Superior temporal gyrus (tissue), 1 donor: ENCODE data around the gene PMEPA1.

Source experiments
- DNase-seq: peaks from one replicate; pipeline ENCODE4 v3.0.0-alpha.2; 2016; ENCODE audit errors: extremely low spot score

PMEPA1 gene, protein sequence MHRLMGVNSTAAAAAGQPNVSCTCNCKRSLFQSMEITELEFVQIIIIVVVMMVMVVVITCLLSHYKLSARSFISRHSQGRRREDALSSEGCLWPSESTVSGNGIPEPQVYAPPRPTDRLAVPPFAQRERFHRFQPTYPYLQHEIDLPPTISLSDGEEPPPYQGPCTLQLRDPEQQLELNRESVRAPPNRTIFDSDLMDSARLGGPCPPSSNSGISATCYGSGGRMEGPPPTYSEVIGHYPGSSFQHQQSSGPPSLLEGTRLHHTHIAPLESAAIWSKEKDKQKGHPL

GRCh38 chr20:57709823-57710799 is at the start of gene PMEPA1:
PMEPA1 (minus strand) TSS chr20:57710015; CDS start chr20:57709582, 433 bp downstream.
- peak; percentile 84 for DNase-seq

GRCh38 chr20:57757767-57758166 is 48.0 kb upstream of the PMEPA1 start:
- no peak for DNase-seq

- DNase-seq, result no peak
Measured at GRCh38 chr20:57756921-57757320, 47.1 kb upstream of the PMEPA1 start.

- peak; percentile 29 for DNase-seq
Measured at GRCh38 chr20:57756213-57756612, 46.4 kb upstream of the PMEPA1 start.

DNA sequence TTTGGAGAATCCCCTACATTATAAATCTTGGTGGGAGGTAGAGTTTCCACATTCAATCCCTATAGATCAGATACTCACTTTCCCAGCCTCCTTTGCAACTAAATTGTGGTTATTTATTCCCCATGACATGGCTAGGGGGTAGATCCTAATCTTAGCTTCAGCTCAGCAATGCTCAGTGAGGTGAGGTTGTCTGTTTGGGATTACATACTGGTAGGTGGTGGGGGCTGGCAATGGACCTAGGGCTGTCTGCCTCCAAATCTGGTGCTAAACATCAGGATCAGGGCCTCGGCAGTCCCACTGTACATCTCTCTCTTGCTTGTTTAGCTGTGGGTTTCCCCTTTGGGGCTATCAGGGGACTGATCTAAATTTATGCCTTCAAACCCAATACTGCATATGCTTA is 45.8 kb upstream of the PMEPA1 start:
- DNase-seq, result no peak

DNA sequence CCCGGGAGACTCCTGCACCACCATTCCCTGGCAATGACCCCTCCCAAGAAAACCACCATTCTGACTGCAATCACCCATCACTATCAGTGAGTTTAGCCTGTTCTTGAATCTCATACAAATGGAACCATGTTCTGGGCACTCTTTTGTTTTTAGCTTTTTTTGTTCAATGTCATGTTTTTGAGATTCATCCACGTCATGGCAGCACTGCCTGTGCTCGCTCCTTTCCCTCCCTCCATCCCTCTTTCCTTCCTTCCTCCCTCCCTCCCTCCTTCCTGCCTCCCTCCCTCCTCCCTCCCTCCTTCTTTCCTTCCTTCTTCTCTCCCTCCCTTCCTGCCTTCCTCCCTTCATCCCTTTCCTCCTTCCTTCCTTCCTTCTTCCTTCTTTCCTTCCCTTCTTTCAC is 44.4 kb upstream of the PMEPA1 start:
- no peak for DNase-seq

- DNase-seq, result no peak
Measured at GRCh38 chr20:57753332-57754164, 43.7 kb upstream of the PMEPA1 start.

DNA sequence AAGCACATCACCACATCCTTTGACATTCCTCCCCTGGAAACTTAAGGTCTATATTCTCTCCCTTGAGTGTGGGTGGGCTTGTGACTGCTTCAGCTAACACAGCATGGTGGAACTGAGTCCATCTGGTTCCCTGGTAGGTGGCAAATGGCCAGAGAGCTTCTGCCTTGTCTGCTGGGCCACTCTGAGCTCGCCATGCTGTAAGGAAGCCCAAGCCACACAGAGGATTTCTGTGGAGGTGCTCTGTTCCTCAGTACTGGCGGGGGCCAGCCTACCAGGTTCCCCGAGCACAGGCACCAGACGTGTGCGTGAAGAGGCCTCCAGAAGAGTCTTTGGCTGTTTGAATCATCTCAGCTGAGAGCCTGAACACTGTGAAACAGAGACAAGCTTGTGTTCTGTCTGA is 41.6 kb upstream of the PMEPA1 start:
- DNase-seq, result no peak

DNA sequence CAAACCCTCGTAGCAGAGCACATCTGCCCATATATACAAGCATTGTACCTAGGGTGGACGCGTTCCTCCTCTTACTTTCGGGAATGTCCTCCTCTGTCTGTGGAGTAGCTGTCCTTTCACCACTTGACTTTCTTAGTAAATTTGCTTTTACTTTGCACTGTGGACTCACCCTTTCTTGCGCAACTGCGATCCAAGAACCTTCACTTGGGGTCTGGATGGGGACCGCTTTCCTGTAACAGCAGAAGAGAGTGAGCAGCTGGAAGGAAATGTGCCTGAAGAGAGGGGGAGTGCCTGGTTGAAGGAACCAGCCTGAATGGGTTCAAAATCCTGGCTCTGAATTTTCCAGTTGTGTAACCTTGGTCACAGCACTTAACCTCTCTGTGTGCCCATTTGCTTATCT is 40.1 kb upstream of the PMEPA1 start:
- DNase-seq, result no peak

DNA sequence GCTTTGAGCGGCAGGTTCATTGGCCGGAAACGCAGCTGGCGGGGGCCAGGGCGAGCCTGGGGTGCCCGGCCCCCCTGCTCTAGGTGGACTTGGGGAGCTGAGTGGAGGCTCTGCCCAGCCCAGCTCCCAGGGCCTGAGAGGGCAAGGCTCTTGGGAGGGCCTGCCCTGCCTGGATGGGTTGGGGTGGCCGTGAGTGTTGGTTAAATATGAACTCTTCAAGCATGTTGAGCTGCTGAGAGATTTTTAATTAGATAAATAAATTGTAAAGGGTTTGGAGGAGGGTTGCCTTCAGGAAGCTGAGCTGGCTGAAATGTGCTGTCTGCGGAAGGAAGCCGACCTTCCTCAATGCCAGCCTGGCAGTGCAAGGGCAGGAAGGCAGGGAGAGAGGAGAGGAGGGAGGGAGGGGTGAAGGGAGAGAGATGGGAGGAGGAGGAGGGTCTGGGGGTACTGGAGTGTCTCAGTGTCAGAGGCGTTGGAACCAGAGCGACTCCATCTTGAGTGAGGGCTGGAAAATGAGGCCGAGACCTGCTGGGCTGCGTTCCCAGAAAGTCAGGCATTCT is 39.4 kb upstream of the PMEPA1 start:
- DNase-seq, result no peak

DNA sequence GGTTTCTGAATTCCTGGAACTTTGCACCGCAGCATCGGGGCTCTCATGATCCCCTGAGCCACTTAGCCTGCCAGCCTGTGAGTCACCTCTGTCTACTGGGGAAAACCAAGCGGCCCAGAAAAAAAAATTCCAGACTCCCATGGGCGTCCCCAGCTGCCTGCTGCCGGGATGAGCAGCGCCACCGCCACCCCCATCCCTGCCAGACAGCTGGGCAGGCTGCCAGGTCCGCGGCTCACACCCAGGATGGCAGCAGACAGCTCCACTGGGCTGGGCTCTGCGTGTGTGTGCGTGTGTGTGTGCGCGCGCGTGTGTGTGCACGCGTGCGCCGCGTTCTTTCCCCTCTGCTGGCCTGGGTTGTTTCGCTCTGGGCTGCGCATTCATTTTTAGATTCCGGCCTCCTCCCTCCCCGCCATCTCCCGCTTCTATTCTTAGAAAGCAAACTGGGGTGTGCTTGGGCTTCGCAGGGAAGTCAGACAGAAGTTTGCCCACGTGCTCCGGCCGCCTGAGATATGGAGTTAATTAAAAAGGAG is 38.9 kb upstream of the PMEPA1 start:
- DNase-seq, result peak; percentile 76

DNA sequence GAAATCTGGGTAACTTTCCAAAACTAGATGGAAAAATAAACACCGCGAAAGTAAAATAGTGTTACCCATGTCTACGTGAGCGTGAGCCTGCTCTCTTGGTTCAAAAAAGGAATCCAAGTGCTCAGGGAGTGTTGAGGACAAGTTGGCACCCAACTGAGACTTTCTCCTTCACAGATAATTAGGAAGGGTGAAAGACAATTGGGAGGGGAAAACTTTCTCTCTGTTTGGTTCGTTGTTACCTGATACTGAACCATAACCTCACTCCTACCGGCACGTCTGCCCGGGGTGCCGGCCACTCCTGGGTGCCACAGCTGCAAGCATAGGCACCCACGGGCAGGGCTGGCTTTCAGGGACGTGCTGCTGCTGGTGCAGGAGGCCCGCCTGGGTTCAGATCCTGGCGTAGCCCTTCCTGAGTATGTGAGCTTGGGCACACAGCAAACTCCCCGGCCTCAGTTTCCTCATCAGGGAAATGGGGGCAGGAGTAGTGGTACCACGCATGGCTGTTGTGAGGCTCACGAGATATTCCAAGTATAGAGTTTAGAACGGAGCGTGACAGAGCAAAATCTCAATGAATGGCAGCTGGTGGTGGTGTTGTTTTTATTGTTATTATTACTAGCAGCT is 38.2 kb upstream of the PMEPA1 start:
- no peak for DNase-seq

GRCh38 chr20:57746832-57747404 is 37.1 kb upstream of the PMEPA1 start:
- no peak for DNase-seq

DNA sequence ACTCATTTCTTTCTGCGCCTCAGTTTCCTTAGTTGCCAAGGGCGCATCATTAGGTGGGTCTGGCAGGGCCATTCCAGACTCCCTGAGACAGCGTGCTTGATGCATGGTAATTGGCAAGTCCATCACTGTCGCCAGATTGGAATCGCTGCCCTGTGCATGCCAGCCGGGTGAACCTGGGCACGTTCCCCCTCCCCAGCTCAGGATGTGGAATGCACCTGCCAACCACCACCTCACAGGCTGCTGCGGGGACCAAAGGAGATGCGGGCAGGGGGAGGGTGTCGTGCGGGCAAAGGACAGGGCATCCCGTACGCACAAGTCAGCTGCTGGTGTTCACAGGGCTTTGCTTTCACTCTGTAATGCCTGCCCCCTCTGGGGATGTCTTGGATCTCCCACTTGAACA is 36.4 kb upstream of the PMEPA1 start:
- no peak for DNase-seq

GRCh38 chr20:57744206-57744605 is 34.4 kb upstream of the PMEPA1 start:
- no peak for DNase-seq

DNA sequence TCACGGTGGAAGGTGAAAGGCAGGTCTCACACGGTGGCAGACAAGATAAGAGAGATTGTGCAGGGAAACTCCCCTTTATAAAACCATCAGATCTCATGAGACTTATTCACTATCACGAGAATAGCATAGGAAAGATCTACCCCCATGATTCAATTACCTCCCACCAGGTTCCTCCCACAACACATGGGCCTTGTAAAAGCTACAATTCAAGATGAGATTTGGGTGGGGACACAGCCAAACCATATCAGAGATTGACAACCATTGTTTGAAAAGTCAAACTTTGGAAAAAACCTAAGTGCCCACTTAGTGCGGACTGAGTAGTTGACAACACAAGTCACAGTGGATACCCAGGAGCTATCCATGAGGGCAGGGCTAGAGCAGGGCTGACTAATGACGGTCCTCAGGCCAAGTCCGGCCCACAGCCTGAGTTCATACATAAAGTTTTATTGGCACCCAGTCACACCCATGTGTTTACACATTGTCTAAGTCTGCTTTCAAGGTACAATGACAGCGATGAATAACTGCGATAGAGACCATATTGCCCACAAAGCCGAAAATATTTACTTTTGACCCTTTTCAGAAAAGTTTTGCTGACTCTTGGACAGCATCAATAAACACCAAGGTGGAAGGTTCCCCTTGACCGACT is 33.8 kb upstream of the PMEPA1 start:
- DNase-seq, result no peak

DNA sequence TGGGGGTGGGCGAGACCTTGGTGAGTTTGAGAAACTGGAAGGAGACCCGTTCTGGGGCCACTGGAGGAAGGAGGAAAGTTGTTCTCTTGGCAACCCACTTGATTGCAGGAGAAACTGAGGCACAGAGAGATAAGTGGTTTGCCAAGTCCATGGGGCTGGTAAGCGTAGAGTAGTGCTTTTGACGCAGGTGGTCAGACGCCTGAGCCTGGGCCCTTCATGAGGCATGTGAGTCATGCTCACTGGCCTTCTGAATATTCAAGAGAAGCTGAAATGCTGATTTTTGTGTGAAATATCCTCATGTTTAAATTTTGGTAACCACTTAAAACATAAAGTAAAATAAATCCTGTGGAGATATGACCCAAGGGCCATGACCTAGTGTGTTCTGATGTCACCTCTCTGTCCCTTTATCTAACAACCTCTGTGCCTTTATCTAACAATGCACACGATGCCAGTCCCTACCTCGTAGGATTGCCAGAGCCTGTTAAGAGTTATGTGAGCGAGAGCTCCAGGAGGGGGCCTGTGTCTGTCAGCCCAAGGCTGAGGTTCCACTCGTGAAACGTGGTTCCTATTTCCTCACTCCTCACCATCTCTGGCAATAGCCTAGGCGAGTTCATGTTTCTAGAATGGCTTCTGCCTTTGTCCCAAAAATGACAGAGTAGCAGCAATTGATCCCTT is 32.8 kb upstream of the PMEPA1 start:
- DNase-seq, result no peak

- DNase-seq, result no peak
Measured at GRCh38 chr20:57738484-57738883, 28.7 kb upstream of the PMEPA1 start.

- DNase-seq, result no peak
Measured at GRCh38 chr20:57738053-57738452, 28.2 kb upstream of the PMEPA1 start.

DNA sequence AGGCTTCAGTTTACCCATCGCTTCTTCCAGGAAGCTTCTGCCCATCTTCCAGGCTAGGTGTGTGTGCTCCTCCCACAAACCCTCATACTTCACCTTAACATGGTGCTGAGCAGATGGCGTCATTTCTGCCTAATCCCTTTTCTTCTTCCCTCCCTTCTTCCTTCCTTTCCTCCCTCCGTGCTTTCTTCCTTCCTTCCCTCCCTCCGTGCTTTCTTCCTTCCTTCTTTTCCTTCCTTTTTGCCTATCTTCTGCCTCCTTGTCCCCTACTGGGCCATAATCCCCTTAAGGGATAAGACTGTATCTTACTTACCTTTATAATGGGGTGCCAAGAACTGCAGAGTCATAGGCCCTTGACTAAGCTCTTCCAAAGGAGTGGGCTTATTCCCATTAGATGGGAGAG is 27.5 kb upstream of the PMEPA1 start:
- no peak for DNase-seq
